ES-I3 (cell line): Measurements from ENCODE around the gene SERPINB6.
"Not testable (repeated sequence)": the region's sequence is repeated elsewhere in the genome, so short reads cannot be mapped to it uniquely, and the experiment has no call there.

Experiments used
- H3K36me3 ChIP-seq: 2 replicates; pipeline ENCODE4 v1.6.1; 2013; ENCODE audit warnings: mild to moderate bottlenecking, low read length, control low read depth, moderate library complexity; ENCODE audit not compliant: insufficient read depth
- H3K4me1 ChIP-seq: 2 replicates; pipeline ENCODE4 v1.6.1; 2013; ENCODE audit warnings: mild to moderate bottlenecking, control low read depth, low read length; ENCODE audit not compliant: insufficient read depth
- H3K9ac ChIP-seq: 2 replicates; pipeline ENCODE4 v1.6.1; 2013; ENCODE audit warnings: low read depth, mild to moderate bottlenecking, low read length, moderate library complexity
- H3K9me3 ChIP-seq: 2 replicates; pipeline ENCODE4 v1.6.1; 2013; ENCODE audit warnings: mild to moderate bottlenecking, low read length, moderate library complexity; ENCODE audit not compliant: control insufficient read depth, insufficient read depth

SERPINB6 gene

GRCh38 chr6:2917801-2918445, 53.4 kb downstream of the SERPINB6 start:
- Histone ChIP-seq H3K36me3 (no peaks in the 10 kb centered on the region), H3K4me1 (peaks cover 26% of the 10 kb centered on the region), H3K9me3 (no peaks in the 10 kb centered on the region), H3K9ac (no peak overlapping the region)

GRCh38 chr6:2917065-2917464, 54.3 kb downstream of the SERPINB6 start:
- no peaks in the 10 kb centered on the region for H3K36me3 ChIP-seq
- no peak overlapping the region for H3K9ac ChIP-seq
- peaks cover 26% of the 10 kb centered on the region for H3K4me1 ChIP-seq
- H3K9me3 ChIP-seq, result no peaks in the 10 kb centered on the region

GRCh38 chr6:2916158-2916925, 55.0 kb downstream of the SERPINB6 start:
- Histone ChIP-seq H3K9ac (no peak overlapping the region), H3K36me3 (no peaks in the 10 kb centered on the region), H3K9me3 (no peaks in the 10 kb centered on the region), H3K4me1 (peaks cover 26% of the 10 kb centered on the region)

GRCh38 chr6:2915150-2915549, 56.2 kb downstream of the SERPINB6 start:
- H3K9ac ChIP-seq, result no peak overlapping the region
- no peaks in the 10 kb centered on the region for H3K36me3 ChIP-seq
- H3K9me3 ChIP-seq, result no peaks in the 10 kb centered on the region
- peaks cover 26% of the 10 kb centered on the region for H3K4me1 ChIP-seq

GRCh38 chr6:2914318-2914660, 57.1 kb downstream of the SERPINB6 start:
- Histone ChIP-seq H3K9me3 (no peaks in the 10 kb centered on the region), H3K36me3 (no peaks in the 10 kb centered on the region), H3K4me1 (peaks cover 32% of the 10 kb centered on the region), H3K9ac (no peak overlapping the region)

- Histone ChIP-seq H3K9me3 (no peaks in the 10 kb centered on the region), H3K36me3 (no peaks in the 10 kb centered on the region), H3K4me1 (peaks cover 37% of the 10 kb centered on the region), H3K9ac (no peak overlapping the region)
Measured at GRCh38 chr6:2913621-2914317, 57.6 kb downstream of the SERPINB6 start.

GRCh38 chr6:2911171-2911570, 60.2 kb downstream of the SERPINB6 start:
- Histone ChIP-seq H3K9me3 (no peaks in the 10 kb centered on the region), H3K9ac (no peak overlapping the region), H3K36me3 (no peaks in the 10 kb centered on the region), H3K4me1 (peaks cover 29% of the 10 kb centered on the region)

GRCh38 chr6:2909718-2910117, 61.6 kb downstream of the SERPINB6 start:
- peaks cover 27% of the 10 kb centered on the region for H3K4me1 ChIP-seq
- H3K36me3 ChIP-seq, result no peaks in the 10 kb centered on the region
- no peak overlapping the region for H3K9ac ChIP-seq
- no peaks in the 10 kb centered on the region for H3K9me3 ChIP-seq

GRCh38 chr6:2909051-2909606, 62.2 kb downstream of the SERPINB6 start:
- not testable (repeated sequence) for H3K36me3 ChIP-seq, H3K9ac ChIP-seq, H3K9me3 ChIP-seq
- peaks cover 27% of the 10 kb centered on the region for H3K4me1 ChIP-seq

GRCh38 chr6:2908516-2908915, 62.9 kb downstream of the SERPINB6 start:
- H3K9ac ChIP-seq, H3K9me3 ChIP-seq, H3K36me3 ChIP-seq: not testable (repeated sequence)
- peaks cover 27% of the 10 kb centered on the region for H3K4me1 ChIP-seq

- H3K9me3 ChIP-seq, result not testable (repeated sequence)
- peak overlapping the region; percentile 80; the same call in 1 of the 2 replicates for H3K9ac ChIP-seq
- H3K4me1 ChIP-seq, result peaks cover 18% of the 10 kb centered on the region
- peaks cover 11% of the 10 kb centered on the region; the same call in 1 of the 2 replicates for H3K36me3 ChIP-seq
Measured at GRCh38 chr6:2903411-2904185, 67.8 kb downstream of the SERPINB6 start.

GRCh38 chr6:2901645-2902502, 69.5 kb downstream of the SERPINB6 start:
- H3K9me3 ChIP-seq, H3K4me1 ChIP-seq: not testable (repeated sequence)
- H3K36me3 ChIP-seq, result peaks cover 12% of the 10 kb centered on the region; the same call in 1 of the 2 replicates
- H3K9ac ChIP-seq, result peak overlapping the region; percentile 80
